PC-3 (cell line): Measurements from ENCODE around the gene XPO5. TPM values are rescaled to one million over a fixed set of nuclear protein-coding genes. Genes with fewer than 3 reads are reported as not detected.
A peak's percentile ranks its signal among the peaks of the same experiment; 100 is the strongest.

ENCODE experiments used
- ATAC-seq: fragments of 200-7000 bp; cut with Tn5 transposase; 2 replicates; pipeline ENCODE4 v1.9.1; 2020; ENCODE audit warnings: mild to moderate bottlenecking, moderate library complexity
- BruUV-seq: library from RNA; stranded (reverse); fragments of 400-500 nt; replicated peaks from 2 replicates; lab custom pipeline; 2021; lab: Mats Ljungman, UMichigan
- CTCF ChIA-PET: fragments of 300-600 bp; sonication (Branson Sonifier 250); formaldehyde crosslinking; loops from one replicate; lab custom pipeline; 2022; ENCODE audit warnings: antibody characterized with exemption; lab: Charles Lee
- POLR2A ChIA-PET: fragments of 300-600 bp; sonication (Branson Sonifier 250); formaldehyde crosslinking; loops from one replicate; lab custom pipeline; 2022; ENCODE audit warnings: antibody characterized with exemption; ENCODE audit not compliant: unreplicated experiment; lab: Charles Lee
- DNase-seq: peaks from one replicate; pipeline ENCODE4 v3.0.0-alpha.2; 2015
- H2AFZ ChIP-seq: fragments of 300-600 bp; sonication (generic); 2 replicates; pipeline ENCODE4 v1.6.0; 2016; ENCODE audit warnings: antibody characterized with exemption, low read length
- H3F3A ChIP-seq: fragments of 300-600 bp; sonication (generic); one replicate; pipeline ENCODE4 v1.6.0; 2017; ENCODE audit warnings: antibody characterized with exemption, low read length, control low read depth, mild to moderate bottlenecking; ENCODE audit not compliant: unreplicated experiment
- H3K27ac ChIP-seq: fragments of 300-600 bp; sonication (generic); 2 replicates; pipeline ENCODE4 v1.5.1; 2016; ENCODE audit warnings: mild to moderate bottlenecking, low read length
- H3K27me3 ChIP-seq: fragments of 300-600 bp; sonication (generic); 2 replicates; pipeline ENCODE4 v1.6.1; 2016; ENCODE audit warnings: low read length, mixed read lengths
- H3K36me3 ChIP-seq: fragments of 300-600 bp; sonication (generic); 2 replicates; pipeline ENCODE4 v1.6.1; 2016; ENCODE audit warnings: low read depth, mixed run types, low read length, mixed read lengths
- H3K4me1 ChIP-seq: fragments of 300-600 bp; sonication (generic); 2 replicates; pipeline ENCODE4 v1.5.1; 2016; ENCODE audit warnings: low read length; ENCODE audit not compliant: insufficient read depth
- H3K4me2 ChIP-seq: fragments of 300-600 bp; sonication (generic); 2 replicates; pipeline ENCODE4 v1.6.0; 2016; ENCODE audit warnings: low read length
- H3K4me3 ChIP-seq: fragments of 300-600 bp; sonication (generic); 2 replicates; pipeline ENCODE4 v1.5.1; 2016; ENCODE audit warnings: mild to moderate bottlenecking, low read length, mixed read lengths
- H3K79me2 ChIP-seq: fragments of 300-600 bp; sonication (generic); 2 replicates; pipeline ENCODE4 v1.6.1; 2017; ENCODE audit warnings: low read length, mixed read lengths
- H3K9ac ChIP-seq: fragments of 300-600 bp; sonication (generic); 2 replicates; pipeline ENCODE4 v1.6.0; 2016; ENCODE audit warnings: mild to moderate bottlenecking, low read length
- H3K9me2 ChIP-seq: fragments of 300-600 bp; sonication (generic); replicated peaks from 2 replicates; pipeline ENCODE4 v1.6.1; 2016; ENCODE audit warnings: mixed run types, low read length, mixed read lengths
- H3K9me3 ChIP-seq: fragments of 300-600 bp; sonication (generic); 2 replicates; pipeline ENCODE4 v1.6.1; 2016; ENCODE audit warnings: low read length, mixed read lengths
- H4K20me1 ChIP-seq: fragments of 300-600 bp; sonication (generic); 2 replicates; pipeline ENCODE4 v1.6.1; 2016; ENCODE audit warnings: low read length, mixed read lengths
- EZH2 ChIP-seq: fragments of 300-600 bp; sonication (generic); IDR thresholded peaks from one replicate; pipeline ENCODE4 v1.6.1; 2017; ENCODE audit warnings: antibody characterized with exemption, mild to moderate bottlenecking, low read length; ENCODE audit not compliant: unreplicated experiment
- EZH2phosphoT487 ChIP-seq: fragments of 300-600 bp; sonication (generic); IDR thresholded peaks from 2 replicates; pipeline ENCODE4 v1.6.1; 2018; ENCODE audit warnings: mild to moderate bottlenecking, antibody characterized with exemption, low read length, borderline replicate concordance
- intact Hi-C: fragments of 100-400 bp; cut with micrococcal nuclease; formaldehyde crosslinking; loops from 2 replicates; pipeline ENCODE4 v1.9.0; 2023
- total RNA-seq: library from RNA; depleted of rRNA; stranded (reverse); fragments of >200 nt; gene quantifications from 2 replicates; pipeline ENCODE4 v1.2.3, GENCODE V29; 2014
- TF ChIP-seq, protein P1 (sequence below): fragments of 300-600 bp; sonication (generic); conservative IDR thresholded peaks from 2 replicates; pipeline ENCODE4 v1.5.1; 2017; ENCODE audit warnings: antibody characterized with exemption, low read depth, mild to moderate bottlenecking, low read length

The XPO5 gene
- total RNA-seq, 1 experiment from 2014 or later: 42.3 TPM

DNA sequence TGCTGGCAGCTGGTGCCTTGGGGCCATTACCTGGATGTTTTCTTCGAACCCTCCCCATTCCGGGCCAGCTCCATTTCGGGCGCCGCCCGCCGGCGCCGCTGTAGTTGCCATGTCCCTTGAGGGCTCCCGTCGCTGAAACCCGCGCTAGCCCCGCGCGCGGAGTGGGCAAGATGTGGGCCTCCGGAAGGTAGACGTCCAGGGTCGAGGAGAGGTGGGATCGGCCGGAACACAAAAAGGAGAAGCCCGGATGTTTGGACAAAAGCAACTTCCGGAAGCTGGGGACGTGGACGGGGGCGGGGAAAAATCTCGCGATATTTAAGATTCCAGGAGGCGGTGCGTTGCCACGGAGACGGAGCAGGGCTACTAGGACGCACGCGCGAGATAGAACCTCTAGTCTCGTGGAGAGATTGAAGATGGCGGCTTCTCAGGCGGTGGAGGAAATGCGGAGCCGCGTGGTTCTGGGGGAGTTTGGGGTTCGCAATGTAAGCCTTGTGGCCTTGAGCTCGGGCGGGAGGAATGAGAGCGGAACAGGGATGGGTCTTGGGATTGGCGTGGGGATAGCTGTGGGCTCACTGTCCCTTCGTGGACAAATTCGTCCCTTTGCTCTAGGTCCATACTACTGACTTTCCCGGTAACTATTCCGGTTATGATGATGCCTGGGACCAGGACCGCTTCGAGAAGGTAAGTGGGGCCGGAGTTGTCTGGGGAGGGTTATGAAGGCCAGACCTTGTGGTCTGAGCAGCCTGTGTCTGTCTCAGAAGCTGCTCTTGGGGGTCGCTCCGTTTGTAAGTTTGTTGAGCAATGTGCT is 58.9 kb downstream of the XPO5 start, which contains the start of the genes POLR1C and YIPF3:
Gene POLR1C, plus strand, starts transcription at position 393 of the 808 bp plus-strand sequence. Its CDS starts 21 bp downstream, at position 414.
Gene YIPF3, minus strand, starts transcription at position 230 of the 808 bp plus-strand sequence. Its CDS starts 119 bp downstream, at position 111.
- DNase-seq (peak; percentile 99), ATAC-seq (peak; percentile 90)
- Histone ChIP-seq H3K27me3 (no peaks in the 10 kb centered on the region), H3K79me2 (peaks cover 59% of the 10 kb centered on the region), H2AFZ (peak within 1 kb of the TSS; percentile 74), H4K20me1 (peaks cover 22% of the 10 kb centered on the region), H3K4me2 (peak within 1 kb of the TSS; percentile 91), H3K27ac (peak within 1 kb of the TSS; percentile 51), H3K9me3 (no peaks in the 10 kb centered on the region), H3K4me1 (peaks cover 16% of the 10 kb centered on the region), H3F3A (no peaks in the 10 kb centered on the region), H3K9me2 (no peaks in the 10 kb centered on the region), H3K9ac (peak within 1 kb of the TSS; percentile 99), H3K4me3 (peak within 1 kb of the TSS; percentile 98), H3K36me3 (peaks cover 40% of the 10 kb centered on the region)
- POLR2A ChIA-PET: no interaction called here
- TF ChIP-seq EZH2 (no peak), EZH2phosphoT487 (no peak)
- TF ChIP-seq, protein P1, sequence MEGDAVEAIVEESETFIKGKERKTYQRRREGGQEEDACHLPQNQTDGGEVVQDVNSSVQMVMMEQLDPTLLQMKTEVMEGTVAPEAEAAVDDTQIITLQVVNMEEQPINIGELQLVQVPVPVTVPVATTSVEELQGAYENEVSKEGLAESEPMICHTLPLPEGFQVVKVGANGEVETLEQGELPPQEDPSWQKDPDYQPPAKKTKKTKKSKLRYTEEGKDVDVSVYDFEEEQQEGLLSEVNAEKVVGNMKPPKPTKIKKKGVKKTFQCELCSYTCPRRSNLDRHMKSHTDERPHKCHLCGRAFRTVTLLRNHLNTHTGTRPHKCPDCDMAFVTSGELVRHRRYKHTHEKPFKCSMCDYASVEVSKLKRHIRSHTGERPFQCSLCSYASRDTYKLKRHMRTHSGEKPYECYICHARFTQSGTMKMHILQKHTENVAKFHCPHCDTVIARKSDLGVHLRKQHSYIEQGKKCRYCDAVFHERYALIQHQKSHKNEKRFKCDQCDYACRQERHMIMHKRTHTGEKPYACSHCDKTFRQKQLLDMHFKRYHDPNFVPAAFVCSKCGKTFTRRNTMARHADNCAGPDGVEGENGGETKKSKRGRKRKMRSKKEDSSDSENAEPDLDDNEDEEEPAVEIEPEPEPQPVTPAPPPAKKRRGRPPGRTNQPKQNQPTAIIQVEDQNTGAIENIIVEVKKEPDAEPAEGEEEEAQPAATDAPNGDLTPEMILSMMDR: no peak
- BruUV-seq: TSS peak; percentile 73
- intact Hi-C loops: no loop called here
- CTCF ChIA-PET: interaction anchor here (0.6 kb wide), 1 partner anchor 147 kb away, joined by 3 read pairs; the partner anchor contains the start of gene ZNF318

DNA sequence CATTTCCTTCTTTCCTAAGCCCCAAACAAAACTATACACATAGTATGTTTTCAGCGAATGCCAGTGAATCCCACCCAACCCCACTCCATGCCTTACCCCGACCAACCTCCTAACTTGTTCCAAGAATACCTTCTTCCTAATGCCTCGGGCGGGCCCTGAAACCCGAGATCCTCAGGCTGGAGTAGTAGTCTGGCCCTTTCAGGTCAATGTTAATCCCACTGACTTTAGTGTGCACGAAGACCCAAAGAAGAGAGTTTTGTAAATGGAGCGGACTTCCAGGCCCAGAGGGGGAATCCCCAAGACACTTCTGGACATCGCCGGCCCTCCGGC is 59.5 kb downstream of the XPO5 start:
- ATAC-seq (peak; percentile 23; the same call in 1 of the 2 replicates), DNase-seq (no peak)
- CTCF ChIA-PET: interaction anchor here (0.6 kb wide), 1 partner anchor 147 kb away, joined by 3 read pairs; the partner anchor contains the start of gene ZNF318
- intact Hi-C loops: no loop called here
- Histone ChIP-seq H3K9me3 (no peaks in the 10 kb centered on the region), H3K4me2 (peak overlapping the region; percentile 86), H4K20me1 (peaks cover 22% of the 10 kb centered on the region), H3K4me1 (peaks cover 16% of the 10 kb centered on the region), H3K9ac (peak overlapping the region; percentile 99), H3K27ac (peak overlapping the region; percentile 17), H3K27me3 (no peaks in the 10 kb centered on the region), H2AFZ (peak overlapping the region; percentile 74), H3K4me3 (peak overlapping the region; percentile 98), H3K36me3 (peaks cover 34% of the 10 kb centered on the region), H3K9me2 (no peaks in the 10 kb centered on the region), H3F3A (peaks cover 4% of the 10 kb centered on the region), H3K79me2 (peaks cover 59% of the 10 kb centered on the region)
- TF ChIP-seq, protein P1: no peak
- TSS peak; percentile 62 for BruUV-seq
- POLR2A ChIA-PET: interaction anchor here (0.7 kb wide), 1 partner anchor 8 kb away, joined by 3 read pairs; no protein-coding TSS in a partner anchor

DNA sequence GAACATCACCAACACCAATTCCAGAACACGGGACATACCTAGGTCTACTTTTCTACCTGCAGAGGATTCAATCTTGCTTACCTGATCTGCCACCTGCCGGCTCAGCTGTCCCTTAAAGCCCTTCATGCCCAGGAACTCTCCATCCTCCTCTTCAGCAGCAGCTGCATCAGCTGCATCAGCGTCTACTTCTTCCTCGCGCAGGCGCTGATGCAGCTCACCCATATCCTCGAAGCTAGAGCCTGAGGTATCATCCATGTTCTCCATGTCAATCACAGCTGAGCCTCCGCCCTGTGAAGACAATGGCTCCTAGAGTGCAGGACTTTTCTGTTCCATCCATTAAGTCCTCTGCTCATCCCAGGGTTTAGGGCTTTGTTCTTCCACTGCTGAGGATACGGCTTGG is 60.0 kb downstream of the XPO5 start:
- peak overlapping the region; percentile 99 for H3K9ac ChIP-seq
- ATAC-seq: no peak
- POLR2A ChIA-PET: interaction anchor here (0.7 kb wide), 1 partner anchor 9 kb away, joined by 3 read pairs; no protein-coding TSS in a partner anchor
- DNase-seq: no peak
- no peaks in the 10 kb centered on the region for H3K9me2 ChIP-seq
- peaks cover 17% of the 10 kb centered on the region for H3K4me1 ChIP-seq
- no peaks in the 10 kb centered on the region for H3K27me3 ChIP-seq
- H3K27ac ChIP-seq: no peak overlapping the region
- H3K4me2 ChIP-seq: peak overlapping the region; percentile 86
- H3K4me3 ChIP-seq: peak overlapping the region; percentile 98
- H3K9me3 ChIP-seq: no peaks in the 10 kb centered on the region
- BruUV-seq: no TSS peak
- H2AFZ ChIP-seq: no peak overlapping the region
- peaks cover 22% of the 10 kb centered on the region for H4K20me1 ChIP-seq
- intact Hi-C loops: no loop called here
- peaks cover 5% of the 10 kb centered on the region for H3F3A ChIP-seq
- TF ChIP-seq EZH2: no peak
- CTCF ChIA-PET: no interaction called here
- peaks cover 29% of the 10 kb centered on the region for H3K36me3 ChIP-seq
- H3K79me2 ChIP-seq: peaks cover 59% of the 10 kb centered on the region
